OCI-M1 (cell line): Measurements from ENCODE around the gene PET100.

Experiments
- DNase-seq: peaks from one replicate; lab custom pipeline; 2025; lab: John Stamatoyannopoulos, UW

Gene PET100

GRCh38 chr19:7650148-7650547 lies 20.6 kb downstream of the PET100 start:
- DNase-seq = no peak

GRCh38 chr19:7652061-7652641 lies 22.6 kb downstream of the PET100 start:
- peak; percentile 89 for DNase-seq

GRCh38 chr19:7654401-7654800 lies 24.8 kb downstream of the PET100 start:
- DNase-seq = no peak

GRCh38 chr19:7655581-7655980 lies 26.0 kb downstream of the PET100 start:
- DNase-seq = no peak

DNA sequence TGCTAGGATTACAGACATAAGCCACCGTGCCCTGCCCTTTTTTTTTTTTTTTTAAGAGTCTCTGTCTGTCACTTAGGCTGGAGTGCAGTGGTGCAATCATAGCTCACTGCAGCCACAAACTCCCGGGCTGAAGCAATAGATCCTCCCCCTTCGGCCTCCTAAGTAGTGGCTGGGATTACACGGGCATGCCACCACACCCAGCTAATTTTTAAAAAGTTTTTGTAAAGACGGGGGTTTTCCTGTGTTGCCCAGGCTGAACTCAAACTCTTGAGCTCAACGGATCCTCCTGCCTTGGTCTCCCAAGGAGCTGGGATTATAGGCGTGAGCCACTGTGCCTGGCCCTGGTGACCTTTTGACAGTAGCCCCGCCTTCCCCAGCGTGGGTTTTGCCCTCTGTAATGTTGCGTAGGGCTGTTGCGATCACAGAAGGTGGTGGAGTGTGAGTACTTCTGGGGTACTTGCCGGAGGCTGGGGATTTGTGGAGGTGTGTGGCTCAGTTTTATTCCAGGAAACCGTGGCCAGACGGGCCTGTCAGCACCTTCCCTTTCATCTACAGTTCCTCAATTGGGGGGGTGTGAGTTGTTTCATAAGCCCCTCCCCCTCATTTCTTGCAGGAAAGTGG lies 27.6 kb downstream of the PET100 start:
- peak; percentile 46 for DNase-seq

GRCh38 chr19:7658219-7658686 lies 28.7 kb downstream of the PET100 start:
- DNase-seq = no peak

DNA sequence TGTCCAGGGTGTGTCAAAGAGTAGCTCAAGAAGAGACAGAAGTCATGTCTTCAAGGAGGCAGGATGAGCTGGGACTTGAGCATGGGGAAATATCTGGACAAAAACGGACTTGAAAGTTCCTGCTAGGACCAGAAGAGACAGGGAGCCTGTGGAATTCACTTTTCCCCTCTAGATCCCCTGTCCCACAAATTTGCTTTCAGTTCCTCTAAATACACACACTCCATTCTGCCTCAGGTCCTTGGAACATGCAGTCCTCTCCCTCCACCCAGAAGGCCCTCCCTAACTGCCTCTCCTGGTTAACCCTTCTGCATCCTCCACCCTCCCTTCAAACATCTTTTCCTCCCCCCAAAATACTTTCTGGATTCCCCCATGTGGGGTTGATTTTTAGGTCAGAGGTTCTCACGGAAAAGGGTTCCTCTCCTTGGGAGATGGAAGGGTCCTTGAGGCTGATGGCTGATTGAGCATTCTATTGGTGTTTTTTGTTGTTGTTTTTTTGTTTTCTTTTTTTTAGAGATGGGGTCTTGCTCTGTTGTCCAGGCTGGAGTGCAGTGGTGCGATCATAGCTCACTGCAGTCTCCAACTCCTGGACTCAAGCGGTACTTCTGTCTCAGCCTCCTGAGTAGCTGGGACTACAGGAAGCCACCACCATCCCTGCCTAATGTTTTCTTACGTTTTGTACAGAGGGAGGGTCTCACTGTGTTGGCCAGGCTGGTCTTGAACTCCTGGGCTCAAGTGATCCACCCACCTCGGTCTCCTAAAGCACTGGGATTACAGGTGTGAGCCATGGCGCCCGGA lies 32.3 kb downstream of the PET100 start:
- no peak for DNase-seq

DNA sequence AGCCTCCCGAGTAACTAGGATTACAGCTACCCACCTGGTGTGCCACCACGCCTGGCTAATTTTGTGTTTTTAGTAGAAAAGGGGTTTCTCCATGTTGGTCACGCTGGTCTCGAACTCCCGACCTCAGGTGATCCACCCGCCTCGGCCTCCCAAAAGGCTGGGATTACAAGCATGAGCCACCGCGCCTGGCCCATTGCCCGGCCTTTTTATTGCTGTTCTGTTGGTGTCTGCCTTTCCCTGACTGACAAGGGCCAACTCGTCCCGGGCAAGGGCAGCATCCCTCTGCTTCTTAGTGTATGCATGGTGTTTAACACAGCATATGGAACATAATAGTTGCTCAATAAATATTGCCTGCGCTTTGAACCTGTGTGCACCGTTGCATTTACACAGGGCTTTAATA lies 33.1 kb downstream of the PET100 start:
- no peak for DNase-seq

- DNase-seq = no peak
Measured at GRCh38 chr19:7663706-7664105, 34.1 kb downstream of the PET100 start.

DNA sequence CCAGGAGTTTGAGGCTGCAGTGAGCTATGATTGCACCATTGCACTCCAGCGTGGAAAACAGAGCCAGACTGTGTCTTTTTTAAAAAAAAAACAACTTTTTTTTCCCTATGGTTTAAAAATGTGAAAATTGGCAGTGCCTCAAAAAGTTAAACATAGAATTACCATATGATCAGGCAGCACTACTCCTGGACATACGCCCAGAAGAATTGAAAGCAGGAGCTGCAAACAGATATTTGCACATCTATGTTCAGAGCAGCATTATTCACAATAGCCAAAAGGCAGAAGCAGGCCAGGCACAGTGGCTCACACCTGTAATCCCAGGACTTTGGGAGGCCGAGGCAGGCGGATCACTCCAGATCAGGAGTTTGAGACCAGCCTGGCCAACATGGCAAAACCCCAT lies 35.5 kb downstream of the PET100 start:
- DNase-seq = no peak

- DNase-seq = no peak
Measured at GRCh38 chr19:7668842-7669241, 39.2 kb downstream of the PET100 start, which contains the start of gene RETN. Gene RETN, plus strand, starts transcription at chr19:7669049. Its CDS starts 278 bp downstream, at chr19:7669327.

- no peak for DNase-seq
Measured at GRCh38 chr19:7669641-7670040, 40.0 kb downstream of the PET100 start.

- DNase-seq = no peak
Measured at GRCh38 chr19:7670150-7670783, 40.7 kb downstream of the PET100 start.

GRCh38 chr19:7670790-7671189 lies 41.2 kb downstream of the PET100 start:
- no peak for DNase-seq

- DNase-seq = no peak
Measured at GRCh38 chr19:7672522-7672921, 42.9 kb downstream of the PET100 start.

- DNase-seq = peak; percentile 94
Measured at GRCh38 chr19:7674010-7675005, 44.7 kb downstream of the PET100 start.

- peak; percentile 42 for DNase-seq
Measured at GRCh38 chr19:7676376-7676775, 46.8 kb downstream of the PET100 start.

GRCh38 chr19:7676854-7677253 lies 47.3 kb downstream of the PET100 start, which contains the start of gene MCEMP1:
Gene MCEMP1, plus strand, starts transcription at chr19:7677090. Its CDS starts 31 bp downstream, at chr19:7677121.
- DNase-seq = no peak

GRCh38 chr19:7677669-7678311 lies 48.2 kb downstream of the PET100 start:
- DNase-seq = no peak

GRCh38 chr19:7678971-7679751 lies 49.6 kb downstream of the PET100 start:
- DNase-seq = peak; percentile 82
